COLO829 (cell line): ENCODE measurements around the gene TXNDC8.

Experiments used
- DNase-seq: peaks from one replicate; pipeline ENCODE4 v3.0.0; 2012; ENCODE audit warnings: low spot score

The TXNDC8 gene

GRCh38 chr9:110278080-110278707, 59.5 kb downstream of the TXNDC8 start:
- peak; percentile 59 for DNase-seq

DNA sequence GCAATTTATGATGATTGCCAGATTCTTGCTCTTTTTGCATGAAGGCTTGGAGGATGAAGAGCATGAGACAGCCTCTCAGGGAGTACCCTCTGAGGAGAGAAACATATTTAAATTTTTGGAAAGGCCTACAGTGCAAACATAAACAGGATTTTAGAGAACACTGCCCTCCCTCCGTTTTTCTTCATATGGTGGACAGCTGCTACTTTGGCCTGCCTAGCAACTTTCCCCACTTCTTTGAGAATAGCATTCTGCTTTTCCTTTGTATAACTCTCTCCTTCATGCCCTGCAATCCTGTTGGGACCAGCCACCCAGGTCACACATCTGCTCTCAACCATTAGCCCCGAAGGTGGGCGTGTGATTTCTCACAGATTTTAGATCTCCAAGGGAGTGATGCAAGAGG, 60.9 kb downstream of the TXNDC8 start:
- DNase-seq = no peak

- DNase-seq = no peak
These were observed 67.3 kb downstream of the TXNDC8 start for GRCh38 chr9:110270211-110270995.

GRCh38 chr9:110266795-110267194, 70.9 kb downstream of the TXNDC8 start:
- DNase-seq = no peak

DNA sequence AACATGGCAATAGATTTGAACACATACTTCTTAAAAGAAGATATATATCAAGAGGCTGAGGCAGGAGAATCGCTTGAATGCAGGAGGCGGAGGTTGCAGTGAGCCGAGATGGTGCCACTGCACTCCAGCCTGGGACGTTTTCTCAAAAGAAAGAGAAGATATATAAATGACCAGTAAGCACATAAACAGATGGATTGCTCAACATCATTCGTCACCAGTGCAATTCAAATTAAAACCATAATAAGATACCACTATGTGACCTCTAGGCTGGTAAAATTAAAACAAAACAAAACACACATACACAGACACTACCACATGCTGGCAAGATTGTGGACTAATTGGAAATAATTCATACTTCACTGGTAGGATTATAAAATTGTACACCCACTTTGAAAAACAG, 76.0 kb downstream of the TXNDC8 start:
- DNase-seq = no peak

DNA sequence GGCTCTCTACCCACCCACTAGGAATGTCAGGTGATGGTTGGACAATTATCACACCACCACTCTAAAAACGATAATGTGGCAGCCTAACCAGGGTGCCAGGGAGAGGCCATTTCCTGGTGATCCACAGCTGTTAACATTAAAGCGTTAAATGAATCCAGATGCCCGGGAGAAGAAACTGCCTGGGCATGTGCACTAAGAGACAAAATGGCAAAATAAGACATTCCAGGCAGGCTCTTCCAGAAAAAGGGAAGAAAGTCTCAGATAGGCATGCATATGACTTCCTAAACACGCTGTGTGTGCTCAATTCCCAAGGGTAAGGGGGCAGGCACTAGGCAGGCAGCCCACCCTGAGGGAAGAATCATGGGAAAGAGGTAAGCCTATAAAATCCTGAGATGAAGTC, 76.8 kb downstream of the TXNDC8 start:
- no peak for DNase-seq

- no peak for DNase-seq
These were observed 78.1 kb downstream of the TXNDC8 start for GRCh38 chr9:110259566-110259965.

GRCh38 chr9:110258690-110259091, 79.0 kb downstream of the TXNDC8 start:
- DNase-seq = no peak

- DNase-seq = no peak
These were observed 79.7 kb downstream of the TXNDC8 start for GRCh38 chr9:110257956-110258355.

DNA sequence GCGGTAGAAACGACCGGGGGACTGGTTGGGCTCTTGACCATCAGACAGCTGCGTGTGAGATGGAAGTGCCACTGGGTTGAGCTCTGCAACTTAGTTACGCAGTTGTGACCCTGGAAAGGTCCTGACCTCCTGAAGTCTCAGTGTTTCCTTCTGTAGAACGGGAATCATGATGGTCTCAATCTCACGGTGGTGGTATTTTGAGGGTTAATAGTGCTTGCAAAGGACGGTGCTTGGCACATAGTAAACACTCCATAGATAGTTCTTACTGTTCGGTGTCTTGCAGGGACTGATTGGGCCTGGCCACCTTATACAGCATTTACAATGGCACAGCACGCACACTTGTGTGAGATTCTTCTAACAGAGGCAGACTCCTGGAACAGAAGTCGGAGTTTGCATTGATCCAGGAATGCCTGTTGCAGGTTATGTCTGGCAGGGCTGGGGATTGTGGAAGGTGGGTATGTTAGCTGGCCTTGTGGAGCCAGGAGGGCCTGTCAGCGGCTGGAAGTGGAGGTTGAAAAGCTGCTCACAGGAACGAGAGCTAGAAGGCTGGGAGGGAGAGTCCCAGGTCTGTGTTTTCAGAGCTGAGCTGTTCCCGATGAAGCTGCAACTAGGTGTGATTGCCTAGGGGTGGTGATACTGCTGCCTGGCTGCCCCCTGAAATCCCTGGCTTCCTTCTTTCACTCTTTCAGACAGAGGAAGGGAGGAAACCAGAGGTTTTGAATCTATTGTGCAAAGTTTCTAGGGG, 80.4 kb downstream of the TXNDC8 start:
- no peak for DNase-seq

DNA sequence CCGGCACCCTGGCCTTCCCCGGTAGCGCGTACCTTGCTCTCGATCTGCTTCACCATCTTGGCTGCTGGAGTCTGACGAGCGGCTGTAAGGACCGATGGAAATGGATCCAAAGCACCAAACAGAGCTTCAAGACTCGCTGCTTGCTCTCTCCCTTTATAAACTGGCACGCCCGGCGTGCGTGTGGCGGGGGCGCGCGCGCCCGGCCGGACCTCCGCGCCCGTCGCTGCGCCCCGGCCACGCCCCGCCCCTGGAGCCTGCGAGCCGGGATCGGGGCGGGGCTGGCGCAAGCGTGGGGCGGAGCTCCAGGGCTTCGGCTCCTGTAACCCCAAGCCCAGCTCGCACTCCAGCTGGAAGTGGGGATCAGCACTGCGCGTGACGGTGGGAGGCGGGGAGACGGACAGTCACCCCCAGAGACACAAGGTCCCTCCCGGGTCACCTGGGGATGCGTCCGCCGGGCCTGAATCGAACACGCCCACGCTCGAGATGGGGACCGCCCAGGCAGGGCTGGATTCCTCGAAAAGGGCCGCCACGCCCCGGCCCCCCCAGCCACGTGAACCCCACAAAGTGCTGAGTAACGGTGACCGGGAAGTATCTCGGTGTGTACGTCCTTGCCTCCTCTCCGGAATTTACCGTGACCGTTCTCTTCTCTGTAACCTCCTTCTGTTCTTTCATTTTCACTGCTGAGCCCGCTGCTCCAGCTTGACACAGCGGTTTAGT, 81.1 kb downstream of the TXNDC8 start, which contains the start of gene TXN:
TXN (minus strand) TSS at position 128 of the 717 bp plus-strand sequence; CDS start at position 56, 72 bp downstream.
- peak; percentile 72 for DNase-seq

GRCh38 chr9:110255463-110256379, 81.9 kb downstream of the TXNDC8 start:
- DNase-seq = no peak

GRCh38 chr9:110255034-110255462, 82.6 kb downstream of the TXNDC8 start:
- DNase-seq = no peak

DNA sequence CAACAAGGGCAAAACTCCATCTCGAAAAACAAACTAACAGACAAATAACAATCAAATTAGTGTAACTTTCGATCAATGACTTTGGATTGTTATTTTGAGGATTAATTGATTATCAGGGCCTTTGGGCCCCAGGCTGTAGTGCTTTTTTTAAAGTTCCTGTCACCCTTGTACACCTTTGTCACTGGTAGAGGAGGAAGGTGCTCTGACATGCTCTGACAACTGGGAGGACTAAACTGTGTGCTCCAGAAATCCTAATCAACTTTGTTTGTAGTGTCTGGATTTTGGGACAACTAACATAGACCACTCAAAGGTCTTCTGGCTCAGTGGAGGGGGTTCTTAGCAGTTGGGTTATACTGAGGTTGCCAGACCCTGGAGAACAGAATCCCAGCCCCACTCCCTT, 83.2 kb downstream of the TXNDC8 start:
- no peak for DNase-seq
